AG08396 (cell line): ENCODE results near the gene TIMM44.

Experiments
- DNase-seq: peaks from one replicate; pipeline ENCODE4 v3.0.0; 2012; ENCODE audit warnings: low spot score, mixed read lengths

The TIMM44 gene

DNA sequence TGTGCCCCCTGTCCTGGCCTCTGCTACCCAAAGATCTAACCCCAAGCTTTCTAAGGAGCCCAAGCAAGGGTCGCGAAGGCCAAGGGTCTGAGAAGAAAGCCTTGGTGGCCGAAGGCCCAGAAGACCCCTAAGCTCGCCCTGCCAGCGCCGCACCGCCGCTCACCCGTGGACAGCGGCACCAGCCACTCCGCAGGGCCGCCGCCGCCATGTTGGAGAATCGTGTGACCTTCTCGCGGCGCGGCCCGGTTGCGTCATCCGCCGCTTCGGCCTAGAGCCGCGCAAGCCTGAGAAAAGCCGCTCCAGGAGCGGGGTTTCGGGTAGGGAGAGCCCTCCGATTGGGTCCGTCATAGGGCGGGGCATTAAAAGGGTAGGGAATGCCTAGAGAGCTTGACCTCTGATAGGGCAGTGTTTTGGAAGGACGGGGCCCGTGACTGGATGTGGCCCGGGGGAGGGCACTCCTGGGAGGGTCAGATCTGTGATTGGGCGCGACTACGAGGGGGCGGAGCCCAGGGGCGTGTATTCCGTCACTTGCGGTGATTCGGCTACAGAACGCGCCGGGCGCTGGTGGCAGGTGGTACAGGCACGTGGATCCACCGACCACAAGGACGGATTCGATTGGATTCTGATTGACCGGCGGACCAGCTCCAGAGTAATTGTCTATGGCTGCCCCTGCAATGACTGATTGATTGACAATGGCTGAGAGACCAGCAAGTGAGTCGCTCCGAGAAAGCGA is at the start of gene TIMM44:
Gene TIMM44 (minus strand): TSS at position 223 of the 733 bp plus-strand sequence. CDS start 15 bp downstream, at position 208.
- DNase-seq, result peak; percentile 98

- DNase-seq, result no peak
These were observed 49.1 kb upstream of the TIMM44 start for GRCh38 chr19:7992575-7992974.

- no peak for DNase-seq
These were observed 45.7 kb upstream of the TIMM44 start for GRCh38 chr19:7989071-7989575.

- DNase-seq, result no peak
These were observed 44.8 kb upstream of the TIMM44 start for GRCh38 chr19:7988307-7988706.

DNA sequence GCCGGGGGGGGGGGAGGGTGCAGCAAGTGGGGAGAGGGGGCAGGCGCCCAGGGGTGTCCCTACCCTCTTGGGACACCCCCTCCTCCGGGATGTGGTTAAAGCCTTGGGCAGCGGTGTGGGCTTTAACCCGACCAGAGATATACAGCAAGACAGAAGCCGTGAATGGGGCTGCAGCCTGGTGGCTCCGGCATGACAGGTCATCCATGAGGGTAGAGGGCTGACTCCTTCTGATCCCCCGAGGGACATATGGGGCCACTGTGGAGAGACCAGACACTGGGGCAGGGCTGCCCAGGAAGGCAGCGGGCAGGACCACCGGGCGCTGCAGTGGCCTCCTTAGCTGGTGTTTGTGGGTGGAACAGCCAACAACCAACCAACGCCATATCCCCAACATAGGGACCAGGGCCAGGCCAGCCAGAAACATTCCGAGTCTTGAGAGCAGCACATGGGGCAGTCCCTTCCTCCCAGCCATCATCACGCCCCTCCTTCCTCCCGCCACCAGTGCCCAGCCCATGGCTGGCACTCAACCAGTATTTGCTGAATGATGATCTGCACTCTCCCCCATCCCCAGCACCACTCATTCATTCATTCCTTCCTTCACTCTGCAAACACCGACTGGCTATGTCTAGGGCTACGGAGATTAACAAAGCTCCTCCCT is 43.8 kb upstream of the TIMM44 start:
- no peak for DNase-seq

DNA sequence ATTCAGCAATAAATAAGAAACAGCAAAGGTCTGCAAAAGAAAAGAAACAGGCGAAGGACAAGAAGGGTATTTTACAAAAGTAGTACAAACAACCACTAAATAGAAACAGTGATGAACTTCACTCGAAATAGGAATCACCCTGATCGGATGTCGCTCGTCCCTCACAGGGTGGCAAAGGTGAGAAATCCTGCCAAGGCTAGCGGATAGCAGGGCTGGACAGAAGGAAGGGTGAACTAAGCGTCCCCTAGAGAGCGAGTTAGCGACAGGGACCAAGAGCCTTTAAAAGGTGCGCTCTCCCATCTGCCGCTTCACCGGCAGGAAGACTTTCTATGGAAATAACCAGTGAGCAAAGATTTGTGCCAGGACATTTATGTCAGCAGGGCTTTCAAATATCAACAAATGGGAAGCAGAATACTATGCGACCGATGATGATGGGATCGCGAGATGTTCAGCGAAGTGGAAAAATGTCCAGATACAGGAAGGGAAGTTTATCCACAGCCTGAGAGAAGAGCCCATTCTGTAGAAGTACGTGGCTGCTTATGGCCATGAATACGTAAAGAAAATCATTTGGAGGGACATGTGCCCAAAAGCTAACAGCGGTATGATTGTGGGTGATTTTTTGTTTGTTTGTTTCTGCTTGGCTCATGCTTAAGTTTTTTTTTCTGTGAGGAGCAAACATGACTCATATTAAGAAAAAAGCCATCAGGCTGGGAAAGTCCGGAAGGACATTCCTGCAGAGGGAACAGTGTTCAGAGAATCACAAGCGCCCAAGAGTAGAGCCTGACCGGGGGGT is 43.1 kb upstream of the TIMM44 start:
- DNase-seq, result peak; percentile 67

GRCh38 chr19:7985481-7985911 is 42.0 kb upstream of the TIMM44 start:
- no peak for DNase-seq

GRCh38 chr19:7983995-7984837 is 40.8 kb upstream of the TIMM44 start:
- DNase-seq, result no peak

DNA sequence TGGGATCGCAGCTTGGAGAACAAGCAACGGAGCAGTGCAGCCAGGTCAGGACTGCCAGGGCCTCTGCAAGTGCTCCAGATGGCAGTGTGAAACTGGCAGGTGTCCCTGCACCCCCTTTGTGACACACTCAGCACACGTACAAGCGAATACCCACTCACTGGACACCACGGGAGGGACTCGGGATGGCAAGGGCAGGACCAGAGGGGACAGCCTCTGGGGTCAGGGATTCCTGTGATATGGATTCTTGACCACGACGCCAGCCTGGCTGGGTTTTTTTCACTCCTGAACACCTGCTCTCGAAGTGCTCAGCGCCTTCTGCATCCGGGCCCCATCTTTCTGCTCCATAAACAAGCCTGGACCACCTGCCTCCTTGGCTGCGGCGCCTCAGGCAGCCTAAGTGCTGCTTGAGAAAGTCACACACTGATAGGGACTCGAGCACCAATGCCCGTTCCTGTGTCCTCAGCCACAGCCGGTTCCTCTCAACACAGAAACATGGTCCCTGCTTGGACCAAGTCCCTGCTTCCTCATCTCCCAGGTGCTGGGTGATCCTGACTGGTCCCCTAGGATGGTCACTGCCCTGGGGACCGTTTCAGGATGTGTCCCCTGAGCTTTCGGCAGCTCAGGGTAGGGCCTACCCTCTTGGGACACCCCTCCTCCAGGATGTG is 40.0 kb upstream of the TIMM44 start:
- no peak for DNase-seq

DNA sequence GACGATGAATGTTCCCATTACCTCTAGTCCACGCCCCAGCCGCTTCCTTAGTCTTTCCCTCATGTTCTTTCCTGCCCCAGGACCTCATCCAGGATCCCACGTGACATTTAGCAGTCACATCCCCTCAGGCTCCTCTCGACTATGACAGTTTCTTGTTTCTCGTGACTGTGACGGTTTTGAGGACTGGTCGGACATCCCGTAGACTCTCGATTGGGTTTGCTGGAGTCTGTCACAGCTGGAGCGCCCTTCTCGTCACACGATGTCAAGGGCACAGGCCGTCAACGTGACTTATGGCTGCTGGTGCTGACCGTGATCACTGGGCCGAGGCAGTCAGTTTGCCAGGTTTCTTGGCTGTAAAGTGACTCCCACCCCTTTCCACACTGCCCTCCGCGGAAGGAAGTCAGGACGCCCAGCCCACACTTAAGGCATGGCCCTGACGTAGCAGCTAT is 39.2 kb upstream of the TIMM44 start:
- DNase-seq, result no peak

DNA sequence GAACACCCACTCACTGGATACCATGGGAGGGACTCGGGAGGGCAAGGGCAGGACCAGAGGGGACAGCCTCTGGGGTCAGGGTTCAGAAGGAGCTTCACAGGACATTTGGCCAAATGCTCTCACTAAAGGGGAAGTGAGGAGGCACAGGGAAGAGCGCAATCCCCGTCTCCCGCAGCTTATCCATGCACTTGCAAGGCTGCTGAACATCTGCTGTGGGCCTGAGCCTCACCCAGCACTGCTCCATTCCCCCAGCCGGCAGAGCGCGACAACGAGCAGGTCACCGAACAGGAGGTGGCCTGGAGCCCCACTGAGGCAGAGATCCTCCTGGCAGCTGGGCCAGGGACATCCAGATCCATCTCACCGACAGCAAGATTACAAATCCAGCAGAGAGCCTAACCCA is 38.6 kb upstream of the TIMM44 start:
- no peak for DNase-seq

- DNase-seq, result no peak
These were observed 38.2 kb upstream of the TIMM44 start for GRCh38 chr19:7981661-7982060.

DNA sequence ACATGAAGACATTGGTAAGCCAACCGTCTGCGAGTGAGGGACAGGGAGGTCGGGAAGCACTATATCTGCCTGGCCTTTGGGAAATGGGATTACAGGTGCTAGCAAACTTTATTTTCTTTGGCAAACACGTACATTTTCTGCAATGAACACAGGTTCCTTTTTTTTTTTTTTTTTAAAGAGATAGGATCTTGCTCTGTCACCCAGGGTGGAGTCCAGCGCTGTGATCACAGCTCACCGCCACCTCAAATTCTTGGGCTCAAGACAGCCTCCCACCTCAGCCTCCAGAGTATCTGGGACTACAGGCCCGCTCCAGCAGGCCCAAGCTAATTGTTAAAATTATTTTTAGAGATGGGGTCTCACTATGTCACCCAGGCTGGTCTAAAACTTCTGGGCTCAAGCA is 37.7 kb upstream of the TIMM44 start:
- DNase-seq, result no peak

DNA sequence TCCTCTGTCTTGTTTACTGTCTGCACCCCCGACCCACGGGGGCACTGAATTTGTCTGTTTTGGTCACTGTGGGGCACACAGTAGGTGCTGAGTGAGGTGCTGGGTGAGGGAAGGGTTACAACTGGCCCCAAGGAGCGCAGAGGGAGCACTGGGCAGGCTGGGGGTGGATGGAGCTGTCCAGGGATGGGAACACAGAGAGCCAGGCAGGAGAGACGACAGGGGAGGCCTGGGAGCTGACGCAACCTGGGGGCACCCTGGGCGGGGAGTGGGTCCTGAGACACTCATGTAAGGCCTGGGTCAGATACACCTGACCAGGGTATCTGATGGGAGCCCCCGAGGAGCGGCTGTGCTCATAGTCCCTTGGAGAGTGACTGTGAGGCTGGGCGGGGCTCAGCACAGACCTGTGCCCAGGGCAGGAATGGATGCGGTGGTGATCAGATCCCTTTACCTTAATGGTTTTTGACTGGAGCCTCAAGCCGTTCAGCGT is 37.2 kb upstream of the TIMM44 start:
- DNase-seq, result no peak

GRCh38 chr19:7980168-7980567 is 36.7 kb upstream of the TIMM44 start:
- DNase-seq, result no peak

- no peak for DNase-seq
These were observed 36.1 kb upstream of the TIMM44 start for GRCh38 chr19:7979559-7979958.

- no peak for DNase-seq
These were observed 35.5 kb upstream of the TIMM44 start for GRCh38 chr19:7979011-7979410.

DNA sequence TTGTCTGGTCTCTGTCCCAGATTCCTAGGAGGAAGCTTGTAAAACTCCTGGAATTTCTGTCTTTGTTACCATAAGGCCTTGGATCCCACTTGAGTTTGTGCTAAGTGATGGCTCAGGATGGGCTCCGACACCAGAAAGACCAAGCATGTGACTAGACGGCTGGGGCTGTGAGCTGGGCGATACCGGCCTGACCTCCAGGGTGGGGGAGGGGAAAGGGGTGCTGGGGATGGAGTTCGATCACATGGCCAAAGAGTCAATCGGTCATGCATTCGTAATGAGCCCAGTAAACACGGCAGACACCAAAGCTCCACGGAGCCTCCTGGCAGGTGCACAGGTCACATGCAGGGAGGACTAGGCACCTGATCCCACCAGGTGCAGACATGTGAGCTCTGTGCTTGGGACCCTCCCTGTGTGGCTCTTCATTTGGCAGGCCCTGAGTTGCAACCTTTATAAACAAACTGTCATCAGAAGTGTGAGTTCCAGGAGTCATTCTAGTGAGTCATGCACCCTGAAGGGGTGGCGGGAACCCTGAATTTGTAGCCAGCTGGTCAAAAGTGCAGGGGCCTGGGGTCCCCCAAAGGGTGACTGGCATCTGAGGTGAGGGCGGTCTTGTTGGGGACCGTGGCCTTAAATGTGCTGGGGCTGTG is 34.8 kb upstream of the TIMM44 start:
- DNase-seq, result no peak

GRCh38 chr19:7977723-7978040 is 34.2 kb upstream of the TIMM44 start:
- DNase-seq, result no peak

- no peak for DNase-seq
These were observed 33.7 kb upstream of the TIMM44 start for GRCh38 chr19:7977021-7977722.
